Fibroblast of villous mesenchyme (primary cell): Measurements from ENCODE around the gene RBP3. TPM values are rescaled to one million over a fixed set of nuclear protein-coding genes. Genes with fewer than 3 reads are reported as not detected.

ENCODE experiments used
- DNase-seq: peaks from one replicate; pipeline ENCODE4 v3.0.0-alpha.2; 2010; ENCODE audit warnings: low read depth
- H3K4me3 ChIP-seq: 2 replicates; pipeline ENCODE4 v1.5.1; 2011; ENCODE audit warnings: low read depth, mild to moderate bottlenecking, low read length
- total RNA-seq: library from RNA; depleted of rRNA; stranded (reverse); fragments of >200 nt; gene quantifications from 2 replicates; pipeline ENCODE4 v1.2.3, GENCODE V29; 2012
- TF ChIP-seq, protein P1 (sequence below): IDR thresholded peaks from 2 replicates; pipeline ENCODE4 v1.5.1; 2012; ENCODE audit warnings: low read depth, mild to moderate bottlenecking, low read length; ENCODE audit not compliant: insufficient read depth

RBP3 gene
- total RNA-seq, 1 donor, result not detected

DNA sequence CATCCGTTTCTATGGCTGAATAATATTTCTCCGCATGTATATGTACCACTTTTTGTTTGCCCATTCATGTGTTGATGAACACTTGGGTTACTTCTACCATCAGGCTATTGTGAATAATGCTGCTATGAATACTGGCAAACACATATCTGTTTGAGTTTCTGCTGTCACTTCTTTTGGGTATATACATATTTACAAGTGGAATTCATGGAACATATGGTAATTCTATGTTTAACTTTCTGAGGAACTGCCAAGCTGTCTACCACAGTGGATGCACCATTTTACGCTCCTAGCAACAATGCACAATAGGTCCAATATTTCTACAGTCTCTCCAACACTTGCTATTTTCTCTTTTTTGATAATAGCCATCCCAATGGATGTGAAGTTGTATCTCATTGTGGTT is 41.5 kb downstream of the RBP3 start:
- no peak overlapping the region for H3K4me3 ChIP-seq
- DNase-seq, result no peak
- TF ChIP-seq, protein P1, sequence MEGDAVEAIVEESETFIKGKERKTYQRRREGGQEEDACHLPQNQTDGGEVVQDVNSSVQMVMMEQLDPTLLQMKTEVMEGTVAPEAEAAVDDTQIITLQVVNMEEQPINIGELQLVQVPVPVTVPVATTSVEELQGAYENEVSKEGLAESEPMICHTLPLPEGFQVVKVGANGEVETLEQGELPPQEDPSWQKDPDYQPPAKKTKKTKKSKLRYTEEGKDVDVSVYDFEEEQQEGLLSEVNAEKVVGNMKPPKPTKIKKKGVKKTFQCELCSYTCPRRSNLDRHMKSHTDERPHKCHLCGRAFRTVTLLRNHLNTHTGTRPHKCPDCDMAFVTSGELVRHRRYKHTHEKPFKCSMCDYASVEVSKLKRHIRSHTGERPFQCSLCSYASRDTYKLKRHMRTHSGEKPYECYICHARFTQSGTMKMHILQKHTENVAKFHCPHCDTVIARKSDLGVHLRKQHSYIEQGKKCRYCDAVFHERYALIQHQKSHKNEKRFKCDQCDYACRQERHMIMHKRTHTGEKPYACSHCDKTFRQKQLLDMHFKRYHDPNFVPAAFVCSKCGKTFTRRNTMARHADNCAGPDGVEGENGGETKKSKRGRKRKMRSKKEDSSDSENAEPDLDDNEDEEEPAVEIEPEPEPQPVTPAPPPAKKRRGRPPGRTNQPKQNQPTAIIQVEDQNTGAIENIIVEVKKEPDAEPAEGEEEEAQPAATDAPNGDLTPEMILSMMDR, result no peak

DNA sequence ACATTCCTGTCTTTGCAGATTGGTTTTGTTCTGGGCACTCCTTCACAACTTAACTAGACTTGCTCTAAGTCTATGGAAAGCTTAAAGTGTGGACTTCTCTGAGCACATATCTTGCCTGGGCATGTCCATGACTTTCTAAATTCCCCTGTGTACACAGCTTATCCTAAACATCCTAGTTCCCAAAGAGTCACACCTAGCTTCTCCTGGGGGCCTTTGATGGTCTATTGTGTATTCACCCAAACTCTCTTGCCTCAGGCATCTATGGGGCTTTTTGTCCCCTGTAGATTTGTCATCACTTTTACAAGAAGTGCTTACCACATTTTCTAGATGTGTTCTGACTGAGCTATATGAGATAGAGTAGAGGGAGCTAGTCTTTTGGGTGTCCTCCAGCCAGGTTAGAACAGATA is 48.2 kb downstream of the RBP3 start:
- DNase-seq, result no peak
- TF ChIP-seq, protein P1, result no peak
- H3K4me3 ChIP-seq, result no peak overlapping the region

DNA sequence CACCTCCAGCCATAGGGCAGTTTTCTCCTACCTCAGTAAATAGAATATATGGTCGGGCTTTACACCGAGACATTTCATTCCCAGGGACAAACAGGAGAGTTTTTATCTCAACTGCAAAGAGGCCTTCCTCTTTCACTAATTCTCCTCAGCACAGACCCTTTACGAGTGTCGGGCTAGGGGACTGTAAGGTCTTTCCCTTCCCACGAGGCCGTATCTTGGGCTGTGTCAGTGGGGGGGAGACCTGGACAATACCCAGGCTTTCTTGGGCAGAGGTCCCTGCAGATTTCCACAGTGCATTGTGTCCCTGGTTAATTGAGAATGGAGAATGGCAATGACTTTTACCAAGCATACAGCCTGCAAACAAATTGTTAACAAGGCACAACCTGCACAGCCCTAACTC is 49.1 kb downstream of the RBP3 start:
- no peak overlapping the region for H3K4me3 ChIP-seq
- TF ChIP-seq, protein P1, result no peak
- DNase-seq, result no peak

DNA sequence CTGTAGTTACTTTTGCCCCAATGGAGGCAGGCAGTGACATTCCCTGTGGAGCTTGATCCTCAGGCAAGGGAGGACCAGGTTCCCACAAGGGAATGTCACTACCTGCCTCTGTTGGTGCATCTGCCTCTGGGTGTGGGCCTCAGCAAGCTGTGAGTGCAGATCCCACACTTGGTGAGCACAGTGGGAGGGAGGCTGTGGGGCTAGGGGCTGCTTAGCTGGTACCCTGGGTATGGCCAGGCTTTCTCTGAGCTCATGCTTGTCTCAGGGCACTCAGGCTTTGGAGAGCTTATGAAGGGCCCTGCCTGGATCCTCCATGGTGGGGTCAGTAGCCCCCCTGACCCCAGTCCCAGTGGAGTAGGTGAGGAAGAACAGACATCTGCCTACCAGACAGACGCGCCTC is 52.1 kb downstream of the RBP3 start:
- no peak overlapping the region for H3K4me3 ChIP-seq
- TF ChIP-seq, protein P1, result no peak
- no peak for DNase-seq

DNA sequence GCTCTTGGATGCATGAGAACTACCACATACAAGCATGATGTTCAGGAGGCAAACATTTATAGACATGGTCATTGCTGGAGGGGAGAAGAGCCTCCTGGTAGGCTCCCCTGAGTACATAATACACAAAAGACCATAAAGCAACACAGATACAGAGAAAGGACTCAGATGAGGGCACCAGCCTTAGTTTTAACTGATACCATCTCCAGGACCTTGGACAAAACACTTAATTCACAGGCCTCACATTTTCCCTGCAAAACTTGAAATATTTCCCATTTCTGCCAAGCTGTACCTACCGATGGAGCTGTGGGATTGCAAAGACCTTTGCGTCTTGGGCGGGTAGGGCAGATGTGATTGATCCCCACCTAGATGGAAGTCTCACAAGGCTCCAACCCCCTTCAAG is 52.6 kb downstream of the RBP3 start:
- no peak overlapping the region for H3K4me3 ChIP-seq
- TF ChIP-seq, protein P1, result no peak
- DNase-seq, result no peak

DNA sequence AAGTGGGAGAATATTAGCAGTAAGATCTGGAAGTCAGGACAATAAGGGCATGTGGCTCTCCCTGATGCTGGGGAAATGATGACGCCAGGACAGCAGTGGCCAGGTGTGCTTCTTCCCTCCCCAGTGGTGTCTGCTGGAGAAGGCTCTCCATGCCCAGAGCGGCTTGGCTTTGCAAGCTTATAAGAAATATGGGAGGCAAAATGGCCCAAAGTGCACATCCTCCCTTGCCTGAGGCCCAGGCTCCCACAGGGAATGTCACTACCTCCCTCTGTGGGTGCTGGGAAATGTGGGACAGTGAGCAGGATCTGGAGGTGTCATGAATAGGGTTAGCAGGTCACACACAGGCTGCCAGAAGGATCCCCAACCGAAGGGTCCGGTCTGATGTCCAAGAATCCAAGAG is 53.0 kb downstream of the RBP3 start:
- no peak overlapping the region for H3K4me3 ChIP-seq
- TF ChIP-seq, protein P1, result no peak
- DNase-seq, result no peak

DNA sequence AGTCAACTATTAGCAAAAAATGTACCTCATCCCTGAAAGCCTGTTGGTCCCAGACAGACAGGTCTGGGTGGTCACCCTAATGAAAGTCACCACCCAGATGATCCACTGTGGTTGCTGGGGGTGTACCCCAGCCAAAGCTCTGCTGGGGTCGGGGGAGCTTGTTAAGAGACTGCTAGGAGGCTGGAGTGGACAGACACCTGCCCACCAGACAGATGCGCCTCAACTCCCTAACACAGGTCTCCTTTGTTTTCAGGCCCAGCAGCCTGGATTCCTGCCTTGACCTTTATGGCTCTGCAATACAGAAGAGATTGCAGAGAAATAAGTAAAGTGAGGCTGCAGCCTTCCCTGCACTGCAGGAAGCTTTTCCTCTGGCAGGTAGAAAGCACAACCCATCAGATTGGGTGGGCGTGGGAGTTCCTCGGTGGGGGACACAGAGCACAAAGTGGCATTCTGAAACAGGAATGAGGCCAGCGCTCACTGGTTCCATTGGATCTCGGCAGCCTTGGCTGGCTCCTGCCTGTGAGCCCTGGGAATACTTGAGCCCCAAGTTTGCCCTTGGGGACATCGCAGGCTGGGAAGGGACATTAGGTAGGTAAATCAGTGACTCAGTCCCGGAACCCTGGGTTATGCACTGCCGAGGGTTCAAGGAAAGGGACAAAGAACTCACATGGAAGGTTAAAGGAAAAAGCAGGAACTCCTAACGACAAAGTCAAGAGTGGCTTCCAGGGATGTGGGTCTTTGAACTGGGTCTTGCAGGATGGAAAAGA is 53.9 kb downstream of the RBP3 start:
- no peak overlapping the region for H3K4me3 ChIP-seq
- TF ChIP-seq, protein P1, result no peak
- DNase-seq, result no peak
